Kidney tubule cell (primary cell): ENCODE measurements around the gene OR2V2.
"Not testable (repeated sequence)": the region's sequence is repeated elsewhere in the genome, so short reads cannot be mapped to it uniquely, and the experiment has no call there.

ENCODE experiments used
- DNase-seq: peaks from one replicate; pipeline ENCODE4 v3.0.0-alpha.2; 2018; ENCODE audit warnings: low spot score

The OR2V2 gene

DNA sequence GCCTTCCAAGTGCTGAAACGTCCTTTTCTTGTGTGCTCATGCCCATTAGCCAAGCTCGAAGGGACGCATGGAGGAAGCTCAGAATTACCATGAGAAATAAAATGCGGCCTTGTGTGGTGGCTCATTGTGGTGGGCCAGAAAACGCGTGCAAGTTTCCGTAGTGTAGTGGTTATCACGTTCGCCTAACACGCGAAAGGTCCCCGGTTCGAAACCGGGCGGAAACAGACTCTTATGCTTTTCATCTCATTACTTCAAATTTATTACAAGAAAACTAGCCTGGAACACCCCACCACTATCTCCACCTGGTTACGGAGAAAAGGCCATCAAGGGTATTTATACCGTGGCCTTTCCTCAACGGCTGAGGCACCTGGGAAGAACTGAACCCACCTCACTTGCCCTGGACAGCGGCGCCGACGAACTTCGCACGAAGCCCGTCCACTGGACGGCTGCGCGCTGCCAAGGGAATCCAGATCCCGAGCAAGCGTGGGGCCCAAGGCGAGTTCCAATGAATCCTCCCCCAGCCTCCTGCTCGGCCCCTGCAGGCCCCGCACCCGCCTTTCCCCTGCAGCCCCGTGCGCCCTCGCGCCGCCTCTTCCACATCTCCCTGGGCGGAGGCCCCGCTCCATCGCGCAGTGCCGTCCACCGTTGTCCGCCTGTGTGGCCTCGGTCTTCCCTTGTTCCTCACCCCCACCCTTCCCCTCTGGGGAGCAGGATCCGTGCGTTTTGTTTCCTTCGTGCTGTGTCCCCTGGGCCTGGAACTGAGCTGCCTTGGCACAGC, 22.3 kb downstream of the OR2V2 start:
- DNase-seq: peak; percentile 89

DNA sequence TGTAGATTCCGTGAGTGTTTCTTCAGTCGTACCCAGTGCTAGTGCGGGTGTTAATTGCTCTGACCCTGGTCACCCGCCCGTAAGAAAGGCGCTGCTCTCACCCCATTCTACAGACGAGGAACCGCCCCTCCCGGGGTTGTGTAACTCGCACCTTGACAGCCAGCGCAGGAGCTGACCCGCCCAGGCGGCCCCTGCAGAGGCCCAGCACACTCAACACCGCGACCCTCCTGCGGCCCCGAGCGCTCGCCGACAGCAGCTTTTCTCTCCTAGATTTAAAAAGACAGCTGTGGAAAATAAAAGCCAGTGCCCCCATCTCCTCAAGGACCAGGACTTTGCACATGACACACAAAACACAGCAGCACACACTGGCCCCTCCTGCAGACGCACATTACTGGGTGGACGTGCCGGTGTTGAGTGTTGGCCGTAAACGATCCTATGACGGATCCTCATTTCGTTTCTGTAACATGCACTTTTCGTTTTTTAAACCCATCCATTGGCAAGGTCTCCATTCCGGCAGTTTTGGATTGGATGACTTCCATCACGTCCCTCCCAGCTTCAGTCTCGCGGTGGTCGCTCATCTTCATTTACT, 22.9 kb downstream of the OR2V2 start:
- no peak for DNase-seq

DNA sequence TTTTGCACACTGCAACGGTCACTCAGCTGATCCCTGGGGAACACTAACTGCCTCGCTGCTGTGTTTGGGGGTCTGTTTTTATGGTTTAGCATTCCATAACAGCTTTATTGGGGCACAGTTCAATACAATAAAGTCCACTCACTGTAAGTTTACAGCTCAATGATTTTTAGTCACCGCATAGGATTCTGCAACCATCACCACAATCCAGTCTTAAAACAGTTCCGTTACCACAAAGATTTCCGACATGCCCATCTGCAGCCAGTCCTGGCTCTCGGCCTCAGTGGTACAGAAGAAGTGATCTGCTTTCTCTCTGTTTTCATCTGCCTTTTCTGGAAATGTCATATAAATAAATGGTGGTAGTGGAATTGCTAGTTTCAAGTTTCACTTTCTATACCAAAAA, 23.6 kb downstream of the OR2V2 start:
- DNase-seq: peak; percentile 77

DNA sequence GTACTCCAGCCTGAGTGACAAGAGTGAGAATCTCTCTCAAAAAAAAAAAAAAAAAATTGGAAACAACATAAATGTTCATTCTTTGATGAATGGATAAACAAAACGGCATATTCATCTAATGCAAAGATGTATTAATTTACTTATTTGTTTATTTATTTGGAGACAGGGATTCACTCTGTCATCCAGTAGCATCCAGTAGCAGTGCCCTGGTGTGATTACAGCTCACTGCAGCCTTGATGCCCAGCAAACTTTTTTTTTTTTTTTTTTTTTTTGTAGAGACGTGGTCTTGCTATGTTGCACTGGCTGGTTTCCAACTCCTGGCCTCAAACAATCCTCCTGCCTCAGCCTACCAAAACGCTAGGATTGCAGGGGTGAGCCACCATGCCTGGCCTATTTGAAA, 24.4 kb downstream of the OR2V2 start:
- no peak for DNase-seq

DNA sequence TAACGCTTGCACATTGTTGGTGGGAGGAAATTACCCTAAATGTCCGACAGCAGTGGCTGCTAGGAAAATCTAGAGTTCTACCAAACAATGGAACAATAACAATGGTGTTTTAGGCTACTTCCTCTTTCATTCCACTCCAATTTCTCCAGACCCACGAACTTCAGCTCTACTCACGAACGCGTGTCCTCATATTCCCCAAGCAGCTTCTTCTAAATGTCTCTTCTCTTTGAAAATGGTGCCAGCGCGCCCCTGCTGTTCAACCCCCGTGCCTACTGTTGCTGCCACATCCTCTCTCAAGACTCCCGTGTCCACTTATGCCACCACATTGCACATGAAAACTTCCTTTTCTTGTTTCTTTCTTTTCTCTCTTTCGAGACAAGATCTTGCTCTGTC, 25.6 kb downstream of the OR2V2 start:
- DNase-seq: no peak

DNA sequence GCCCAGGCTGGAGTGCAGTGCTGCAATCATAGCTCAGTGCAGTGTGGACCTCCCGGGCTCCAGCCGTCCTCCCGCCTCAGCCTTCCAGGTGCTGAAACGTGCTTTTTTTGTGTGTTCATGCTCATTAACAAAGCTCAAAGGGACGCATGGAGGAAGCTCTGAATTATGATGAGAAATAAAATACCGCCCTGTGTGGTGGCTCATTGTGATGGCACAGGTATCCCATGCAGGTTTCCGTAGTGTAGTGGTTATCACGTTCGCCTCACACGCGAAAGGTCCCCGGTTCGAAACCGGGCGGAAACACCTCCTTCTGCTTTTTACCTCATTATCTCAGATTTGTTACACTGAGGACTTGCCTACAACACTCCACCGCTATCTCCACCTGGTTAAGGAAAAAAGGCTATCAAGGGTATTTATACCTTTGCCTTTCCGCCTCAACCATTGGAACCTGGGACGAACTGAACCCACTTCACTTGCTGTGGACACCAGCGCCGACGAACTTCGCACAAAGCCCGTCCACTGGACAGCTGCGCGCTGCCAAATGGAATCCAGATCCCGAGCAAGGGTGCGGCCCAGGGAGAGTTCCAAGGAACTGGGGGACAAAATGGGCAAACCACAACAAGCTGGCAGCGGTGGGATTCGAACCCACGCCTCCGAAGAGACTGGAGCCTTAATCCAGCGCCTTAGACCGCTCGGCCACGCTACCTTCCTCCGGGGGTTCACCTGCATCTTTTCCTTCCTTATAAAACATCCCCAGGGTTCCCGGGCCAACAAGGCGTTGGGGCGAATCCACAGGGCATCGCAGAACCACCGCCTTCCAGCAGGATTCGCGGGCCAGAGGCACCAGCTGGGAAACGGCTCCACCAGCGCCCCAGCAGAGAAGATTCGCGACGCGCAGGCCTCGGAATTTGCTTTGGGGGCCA, 26.3 kb downstream of the OR2V2 start:
- peak; percentile 96 for DNase-seq

DNA sequence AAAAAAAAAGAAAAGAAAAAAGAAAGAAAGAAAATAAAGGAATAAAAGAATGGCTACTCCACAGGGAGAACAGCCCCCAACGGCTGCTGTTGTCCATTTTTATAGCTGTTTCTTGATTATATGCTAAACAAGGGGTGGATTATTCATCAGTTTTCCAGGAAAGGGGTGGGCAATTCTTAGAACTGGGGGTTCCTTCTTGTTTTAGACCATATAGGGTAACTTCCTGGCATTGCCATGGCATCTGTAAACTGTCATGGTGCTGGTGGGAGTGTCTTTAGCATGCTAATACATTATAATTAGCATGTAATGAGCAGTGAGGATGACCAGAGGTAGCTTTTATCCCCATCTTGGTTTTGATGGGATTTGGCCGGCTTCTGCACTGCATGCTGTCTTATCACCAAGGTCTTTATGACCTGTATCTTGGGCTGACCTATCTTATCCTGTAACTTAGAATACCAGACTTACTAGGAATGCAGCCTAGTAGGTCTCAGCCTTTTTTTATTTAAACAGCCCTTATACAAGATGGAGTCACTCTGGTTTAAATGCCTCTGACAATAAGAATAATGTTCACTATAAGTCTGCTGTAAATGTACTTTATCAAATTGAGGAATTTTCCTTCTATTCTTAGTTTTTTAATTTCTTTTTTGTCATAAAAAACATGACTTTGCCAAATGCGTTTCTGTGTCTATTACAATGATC, 29.0 kb downstream of the OR2V2 start:
- DNase-seq: no peak

DNA sequence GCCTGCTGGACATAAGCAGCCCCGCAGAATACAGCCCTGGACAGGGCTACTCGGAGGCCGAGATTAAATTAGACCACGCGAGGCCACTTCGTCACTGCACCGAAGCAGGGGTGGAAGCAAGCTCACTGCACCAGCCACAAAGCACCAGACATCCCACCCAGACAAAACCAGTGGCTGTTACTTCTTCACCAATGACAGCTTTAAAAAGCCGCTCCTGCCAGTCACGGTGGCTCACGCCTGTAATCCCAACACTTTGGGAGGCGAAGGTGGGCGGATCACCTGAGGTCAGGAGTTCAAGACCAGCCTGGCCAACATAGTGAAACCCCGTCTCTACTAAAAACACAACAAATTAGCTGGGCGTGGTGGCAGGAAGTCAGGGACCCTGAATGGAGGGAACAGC, 30.2 kb downstream of the OR2V2 start:
- not testable (repeated sequence) for DNase-seq

DNA sequence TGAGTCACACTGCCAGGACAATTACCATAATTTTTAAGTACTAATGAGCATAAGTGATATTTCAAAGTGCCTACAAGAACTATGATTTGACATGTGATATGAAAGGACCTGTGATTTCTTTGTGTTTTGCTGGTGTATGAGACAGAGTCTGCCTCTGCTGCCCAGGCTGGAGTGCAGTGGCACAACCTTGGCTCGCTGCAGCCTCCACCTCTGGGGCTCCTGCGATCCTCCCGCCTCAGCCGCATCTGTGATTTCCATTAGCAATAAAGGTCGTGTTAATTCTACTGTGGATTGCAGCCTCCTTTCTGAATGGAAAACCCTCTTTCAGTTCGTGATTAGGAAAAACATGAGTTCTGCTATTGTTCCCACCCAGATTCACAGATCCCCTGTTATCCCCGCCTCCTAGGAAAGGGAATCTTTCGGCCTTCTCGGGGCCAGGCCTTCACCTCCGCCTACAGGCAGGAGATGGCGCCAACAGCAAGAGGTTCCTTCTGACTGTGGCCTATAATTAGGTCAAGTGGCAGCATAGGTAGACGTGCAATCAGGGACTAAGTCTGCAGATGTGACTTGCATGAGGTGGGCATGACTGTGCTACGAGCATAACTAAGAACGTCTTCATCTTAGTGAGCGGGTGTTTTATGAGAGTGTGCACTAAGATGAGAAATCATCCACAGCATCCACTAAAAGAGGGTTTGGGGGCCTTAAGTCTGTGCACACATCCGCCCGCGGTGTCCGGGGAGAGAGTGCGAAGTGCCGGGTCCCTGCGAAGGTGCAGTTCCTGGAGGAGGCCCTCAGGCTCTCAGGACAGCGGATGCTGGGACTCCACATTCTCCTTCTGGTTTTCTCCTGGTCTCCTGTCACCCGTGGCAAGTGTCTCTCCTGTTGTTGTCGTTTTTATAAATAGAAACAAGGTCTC, 34.5 kb downstream of the OR2V2 start:
- DNase-seq: peak; percentile 85

DNA sequence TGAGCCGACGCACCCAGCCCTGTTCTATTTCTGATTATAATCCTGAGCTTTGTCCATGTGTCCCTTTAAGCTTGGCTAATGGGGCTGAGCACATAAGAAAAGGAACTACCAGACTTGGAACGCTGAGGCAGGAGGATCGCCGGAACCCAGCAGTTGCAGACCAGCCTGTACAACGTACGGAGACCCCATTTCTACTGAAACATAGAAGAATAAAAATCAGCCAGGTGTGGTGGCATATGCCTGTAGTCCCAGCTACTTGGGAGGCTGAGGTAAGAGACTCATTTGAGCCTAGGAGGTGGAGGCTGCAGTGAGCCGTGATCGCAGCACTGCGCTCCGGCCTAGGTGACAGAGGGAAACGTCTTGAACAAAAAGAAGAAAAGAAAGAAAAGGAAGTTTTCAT, 35.3 kb downstream of the OR2V2 start:
- no peak for DNase-seq

DNA sequence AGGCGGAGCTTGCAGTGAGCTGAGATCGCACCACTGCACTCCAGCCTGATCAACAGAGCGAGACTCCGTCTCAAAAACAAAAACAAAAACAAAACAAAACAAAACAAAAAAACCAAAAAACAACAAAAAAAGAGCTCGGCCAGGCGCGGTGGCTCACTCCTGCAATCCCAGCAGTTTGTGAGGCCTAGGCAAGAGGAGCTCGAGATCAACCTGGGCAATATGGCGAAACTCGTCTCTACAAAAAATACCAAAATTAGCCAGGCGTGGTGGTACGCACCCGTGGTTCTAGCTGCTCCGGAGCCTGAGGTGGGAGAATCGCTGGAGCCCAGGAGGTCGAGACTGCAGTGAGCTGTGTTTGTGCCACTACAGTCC, 37.4 kb downstream of the OR2V2 start:
- no peak for DNase-seq

DNA sequence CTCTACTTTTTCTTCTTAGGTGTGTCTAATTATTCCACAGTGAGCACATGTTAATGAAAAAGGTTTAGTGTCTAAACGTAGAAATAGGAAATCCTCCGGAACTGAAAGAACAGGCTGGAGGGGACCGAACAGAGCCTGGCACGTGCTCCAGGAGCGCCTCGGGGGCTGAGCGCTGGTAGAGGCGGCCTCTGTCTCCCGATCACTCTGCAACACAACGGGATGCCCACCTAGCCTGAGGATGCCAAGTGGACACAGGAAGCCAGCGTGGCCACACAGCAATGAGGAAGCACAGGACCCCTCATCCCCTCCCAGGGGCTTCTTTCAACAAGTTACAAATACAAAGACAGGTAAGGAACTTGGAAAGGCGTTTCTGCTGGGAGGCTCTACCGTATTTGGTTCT, 38.2 kb downstream of the OR2V2 start:
- DNase-seq: no peak

DNA sequence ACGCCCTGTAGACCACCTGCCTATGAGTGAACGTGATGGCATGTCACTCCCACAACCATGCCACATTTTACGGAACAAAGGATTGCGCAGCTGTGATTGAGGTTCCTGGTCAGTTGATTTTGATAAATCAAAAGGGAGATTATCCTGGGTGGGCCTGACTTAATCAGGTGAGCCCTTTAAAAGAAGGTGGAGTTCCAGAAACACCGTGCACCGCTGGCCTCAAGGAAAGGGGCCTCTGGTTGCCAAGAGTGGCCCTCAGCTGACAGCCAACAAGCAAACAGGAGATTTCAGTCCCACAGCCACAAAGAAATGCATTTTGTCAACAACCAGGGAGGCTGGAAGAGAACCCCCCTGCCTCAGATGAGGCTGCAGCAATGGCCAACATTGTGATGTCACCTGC, 38.6 kb downstream of the OR2V2 start:
- DNase-seq: no peak

DNA sequence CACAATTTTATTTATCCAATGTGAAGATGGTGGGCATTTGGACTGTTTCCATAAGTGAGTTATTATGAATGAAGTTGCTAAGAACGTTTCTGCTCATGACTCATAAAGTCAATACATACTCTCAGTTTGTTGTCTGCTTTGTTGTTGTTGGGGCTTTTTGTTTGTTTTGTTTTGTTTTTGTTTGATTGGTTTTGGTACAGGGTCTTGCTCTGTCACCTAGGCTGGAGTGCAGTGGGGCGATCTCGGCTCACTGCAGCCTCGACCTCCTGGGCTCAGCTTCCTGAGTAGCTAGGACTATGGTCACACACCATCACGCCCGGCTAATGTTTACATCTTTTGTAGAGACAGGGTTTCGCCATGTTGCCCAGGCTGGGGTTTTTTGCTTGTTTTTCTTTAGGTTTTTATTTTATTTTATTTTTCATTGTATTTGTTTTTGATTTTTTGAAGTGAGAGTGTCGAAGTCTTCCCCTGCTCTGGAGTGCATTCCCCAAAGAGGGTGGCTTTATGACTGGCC, 39.7 kb downstream of the OR2V2 start:
- DNase-seq: peak; percentile 26

DNA sequence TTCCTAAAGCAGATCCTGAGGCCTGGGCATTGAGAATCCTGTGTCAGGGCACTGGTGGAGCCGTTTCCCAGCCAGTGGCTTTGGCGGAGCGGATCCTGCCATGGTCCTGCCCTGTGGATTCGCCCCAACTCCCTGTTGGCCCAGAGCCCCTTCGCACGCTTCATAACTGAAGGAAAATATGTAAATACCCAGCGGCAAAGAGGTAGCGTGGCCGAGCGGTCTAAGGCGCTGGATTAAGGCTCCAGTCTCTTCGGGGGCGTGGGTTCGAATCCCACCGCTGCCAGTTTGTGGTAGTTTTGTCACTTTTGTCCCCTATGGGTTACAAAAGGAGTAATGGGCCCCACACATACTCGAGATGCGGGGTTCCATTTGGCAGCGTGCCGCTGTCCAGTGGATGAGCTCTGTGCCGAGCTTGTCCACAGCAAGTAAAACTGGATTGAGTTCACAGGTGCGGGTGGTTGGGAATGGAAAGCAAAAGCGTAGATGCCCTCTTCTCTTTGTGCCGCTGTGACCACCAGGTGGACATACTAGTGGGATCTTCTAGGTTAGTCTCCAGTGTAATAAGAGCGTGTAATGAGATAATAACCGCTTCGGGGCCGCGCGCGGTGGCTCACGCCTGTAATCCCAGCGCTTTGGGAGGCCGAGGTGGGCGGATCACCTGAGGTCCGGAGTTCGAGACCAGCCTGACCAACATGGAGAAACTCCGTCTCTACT, 40.3 kb downstream of the OR2V2 start:
- peak; percentile 82 for DNase-seq

DNA sequence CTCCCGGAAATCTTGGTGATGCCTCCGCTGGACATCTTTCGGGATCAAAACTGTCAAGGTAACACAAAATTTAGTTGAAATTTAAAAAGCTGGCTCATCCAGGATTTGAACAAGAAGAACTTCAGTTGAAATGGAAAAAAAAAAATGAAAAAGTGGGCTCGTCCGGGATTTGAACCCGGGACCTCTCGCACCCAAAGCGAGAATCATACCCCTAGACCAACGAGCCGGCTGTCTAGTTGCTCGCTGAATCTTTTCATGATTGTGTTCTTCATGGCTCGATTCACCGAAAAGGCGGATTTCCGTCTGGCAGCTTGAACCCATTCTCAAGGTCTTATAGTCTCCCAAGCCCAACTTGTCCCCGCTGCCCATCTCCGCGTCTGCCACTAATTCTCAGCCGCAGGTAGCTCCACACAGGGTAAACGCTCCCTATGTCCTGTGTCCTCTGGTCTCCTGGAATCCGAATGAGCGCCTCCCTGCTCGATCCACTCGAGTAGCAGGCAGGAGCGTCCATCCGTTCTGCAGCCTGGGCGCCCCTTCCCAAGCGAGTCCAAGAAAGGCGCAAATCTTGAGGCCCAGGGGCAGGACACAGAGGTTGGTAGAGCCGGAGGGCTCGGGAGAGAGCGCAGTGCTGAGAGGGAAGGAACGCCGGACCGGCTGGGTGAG, 41.4 kb downstream of the OR2V2 start:
- DNase-seq: peak; percentile 87

DNA sequence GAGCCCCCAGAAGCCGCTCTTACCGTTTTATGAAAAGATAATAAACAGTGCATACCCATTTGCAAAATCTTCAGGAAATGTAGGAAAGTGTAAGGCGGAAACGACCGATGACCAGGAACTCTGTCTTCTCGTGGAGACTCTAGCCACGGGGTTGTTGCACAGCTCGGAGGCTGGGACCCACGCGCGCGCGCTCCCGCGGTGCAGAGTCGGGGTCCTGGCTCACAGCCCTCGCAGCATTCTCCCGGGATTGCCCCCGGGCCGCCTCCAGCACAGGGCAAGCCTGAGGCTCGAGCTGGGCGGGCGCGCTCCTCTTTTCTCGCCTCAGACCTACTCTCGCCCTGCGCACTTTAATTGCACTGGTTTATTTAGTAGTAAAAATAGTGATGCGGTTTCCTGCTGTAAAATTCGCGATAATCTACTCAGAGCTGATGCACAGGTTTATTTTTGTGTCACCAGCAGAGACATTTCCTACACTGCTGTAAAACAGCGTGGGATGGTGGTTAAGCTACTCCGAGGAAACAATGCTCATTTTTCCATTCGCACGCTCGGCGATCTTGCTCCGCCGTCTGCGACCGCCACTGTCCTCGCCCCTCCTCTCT, 42.1 kb downstream of the OR2V2 start:
- DNase-seq: peak; percentile 37

DNA sequence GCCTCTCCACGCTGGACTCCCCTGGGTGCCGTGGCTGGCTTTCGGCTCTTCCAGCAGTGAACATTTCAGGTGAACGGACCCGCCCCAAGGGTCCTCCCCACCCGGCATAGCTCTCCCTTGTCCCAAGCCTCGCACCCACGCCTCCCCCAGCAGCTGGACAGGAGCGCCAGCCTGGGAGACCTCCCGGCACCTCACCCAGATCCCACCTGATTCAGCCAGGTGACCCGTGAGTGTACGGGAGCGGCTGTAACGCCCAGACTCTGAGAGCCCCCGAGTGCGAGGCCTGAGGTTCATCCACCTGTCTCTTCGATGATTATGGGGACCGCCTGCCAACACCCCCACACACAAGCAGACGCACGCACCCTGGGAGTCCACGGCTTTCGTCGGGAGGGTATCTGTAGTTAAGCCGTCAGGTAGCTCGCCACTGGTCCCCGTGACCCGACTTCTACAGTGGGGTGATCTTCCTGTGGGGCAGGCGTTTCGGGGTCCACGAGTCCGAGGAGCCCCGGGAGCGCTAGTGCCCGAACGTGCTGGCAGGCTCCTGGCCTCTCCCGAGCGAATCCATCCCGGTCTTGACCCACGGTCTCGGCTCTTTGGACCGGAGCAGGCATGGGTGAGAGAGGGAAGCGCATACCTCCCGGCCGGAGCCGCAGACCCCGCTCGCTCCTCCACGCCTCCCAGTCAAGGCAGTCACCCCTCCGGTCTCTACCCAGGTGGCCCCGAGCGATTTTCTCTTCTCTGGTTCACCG, 42.8 kb downstream of the OR2V2 start:
- DNase-seq: no peak
